Lung (tissue), 12 donors: Measurements from ENCODE around the gene BTBD1. TPM values are rescaled to one million over a fixed set of nuclear protein-coding genes. Genes with fewer than 3 reads are reported as not detected.
A peak's percentile ranks its signal among the peaks of the same experiment; 100 is the strongest.

Source experiments
- ATAC-seq: fragments of 200-7000 bp; cut with Tn5 transposase; one replicate; pipeline ENCODE4 v1.9.1; 2020; ENCODE audit warnings: moderate number of reproducible peaks; ENCODE audit not compliant: insufficient read depth, low FRiP score
- DNase-seq, 3 donors: peaks; one replicate each; pipeline ENCODE4 v3.0.0-alpha.2; 2013 to 2017
- H3K27ac ChIP-seq, 2 donors: one replicate each; pipeline ENCODE4 v1.5.1; 2013; ENCODE audit warnings: mild to moderate bottlenecking in 2 of 2, moderate library complexity in 2 of 2, control low read depth in 1 of 2, inconsistent platforms in 1 of 2, low read depth in 1 of 2, low read length in 1 of 2
- H3K27me3 ChIP-seq, 3 donors: one replicate each; pipeline ENCODE4 v1.5.1; 2013; ENCODE audit warnings: low read length in 2 of 3; ENCODE audit not compliant: control insufficient read depth in 3 of 3, insufficient read depth in 3 of 3
- H3K36me3 ChIP-seq, 4 donors: one replicate each; pipeline ENCODE4 v1.5.1; 2013; ENCODE audit warnings: low read length in 4 of 4, mild to moderate bottlenecking in 1 of 4, moderate library complexity in 1 of 4; ENCODE audit not compliant: control insufficient read depth in 4 of 4, insufficient read depth in 4 of 4
- H3K4me1 ChIP-seq, 5 donors: one replicate each; pipeline ENCODE4 v1.5.1; 2013; ENCODE audit warnings: low read length in 5 of 5, mild to moderate bottlenecking in 2 of 5, moderate library complexity in 1 of 5; ENCODE audit not compliant: control insufficient read depth in 5 of 5, insufficient read depth in 5 of 5
- H3K4me3 ChIP-seq: one replicate; pipeline ENCODE4 v1.5.1; 2013; ENCODE audit warnings: mild to moderate bottlenecking, control low read depth, moderate library complexity
- H3K9ac ChIP-seq, 2 donors: one replicate each; pipeline ENCODE4 v1.5.1; 2013; ENCODE audit warnings: low read length in 2 of 2, control low read depth in 1 of 2; ENCODE audit not compliant: insufficient read depth in 1 of 2
- H3K9me3 ChIP-seq, 4 donors: one replicate each; pipeline ENCODE4 v1.5.1; 2013; ENCODE audit warnings: low read length in 3 of 4, mild to moderate bottlenecking in 1 of 4, moderate library complexity in 1 of 4; ENCODE audit not compliant: control insufficient read depth in 4 of 4, insufficient read depth in 3 of 4
- CTCF ChIP-seq: IDR thresholded peaks from 2 replicates; pipeline ENCODE4 v1.5.1; 2012; ENCODE audit warnings: mild to moderate bottlenecking; ENCODE audit errors: control extremely low read depth, extremely low read depth
- whole genome bisulfite sequencing, 2 donors: extraction: QIAGEN DNeasy Blood & Tissue Kit; methylation state at CpG; one replicate each; pipeline ENCODE4 v1.1.7; 2013; 5-methylcytosine and 5-hydroxymethylcytosine counted together
- polyA plus RNA-seq, 2 donors: library from polyadenylated mRNA; stranded (reverse); fragments of 200-250 nt; gene quantifications; one replicate each; pipeline ENCODE4 v1.2.1, GENCODE V29; 2013
- total RNA-seq, 2 donors: library from RNA; depleted of rRNA in 1 of 2; stranded (reverse); fragments of >200 nt in 1 of 2; gene quantifications; one replicate each; pipeline ENCODE4 v1.2.1, GENCODE V29; 2014 to 2021
- donor health status: control.
- donor health status: control.
- donor health status: Bipolar disorder and iron deficiency.
- donor health status: healthy.
- donor health status: DM: yes; HTN: yes; CAD: no.

The BTBD1 gene
- total and polyA plus RNA-seq, 4 donors, result 10.7 to 71.0 (median 37.0) TPM

GRCh38 chr15:82995076-82995475, 72.0 kb downstream of the BTBD1 start:
- no peak overlapping the region for H3K4me3 ChIP-seq
- DNase-seq (no peak), ATAC-seq (no peak)
- no peak for TF ChIP-seq CTCF
- no peaks in the 10 kb centered on the region for H3K27me3 ChIP-seq
- peaks cover 0 to 4% (median 1%) of the 10 kb centered on the region in 4 donors for H3K36me3 ChIP-seq
- WGBS, 2 donors, result 84 to 90% methylated on average over 2 of the region's 2 CpGs
- H3K27ac ChIP-seq, result no peak overlapping the region
- H3K4me1 ChIP-seq, result peaks cover 0 to 7% (median 0%) of the 10 kb centered on the region in 5 donors
- H3K9ac ChIP-seq, result no peak overlapping the region
- no peaks in the 10 kb centered on the region for H3K9me3 ChIP-seq

GRCh38 chr15:82993144-82993543, 73.9 kb downstream of the BTBD1 start:
- Histone ChIP-seq H3K27me3 (no peaks in the 10 kb centered on the region), H3K9ac (no peak overlapping the region), H3K9me3 (no peaks in the 10 kb centered on the region), H3K36me3 (peaks cover 0 to 4% (median 3%) of the 10 kb centered on the region in 4 donors), H3K4me3 (no peak overlapping the region), H3K27ac (no peak overlapping the region), H3K4me1 (no peaks in the 10 kb centered on the region)
- no peak for TF ChIP-seq CTCF
- WGBS, 2 donors, result 69 to 70% methylated on average over 4 of the region's 4 CpGs
- ATAC-seq, result no peak
- no peak for DNase-seq

GRCh38 chr15:82992436-82992998, 74.5 kb downstream of the BTBD1 start:
- 95% methylated on average over 3 of the region's 3 CpGs for WGBS, 2 donors
- Histone ChIP-seq H3K27me3 (no peaks in the 10 kb centered on the region), H3K9me3 (no peaks in the 10 kb centered on the region), H3K27ac (no peak overlapping the region), H3K36me3 (peaks cover 0 to 5% (median 3%) of the 10 kb centered on the region in 4 donors), H3K4me1 (no peaks in the 10 kb centered on the region), H3K9ac (no peak overlapping the region), H3K4me3 (no peak overlapping the region)
- no peak for ATAC-seq
- TF ChIP-seq CTCF, result no peak
- no peak for DNase-seq

GRCh38 chr15:82986442-82986780, 80.6 kb downstream of the BTBD1 start:
- Histone ChIP-seq H3K9me3 (no peaks in the 10 kb centered on the region), H3K9ac (peak overlapping the region; percentile 82 to 96), H3K27ac (peak overlapping the region; percentile 0 to 71), H3K36me3 (peaks cover 0 to 7% (median 3%) of the 10 kb centered on the region in 4 donors), H3K4me1 (peaks cover 0 to 15% (median 3%) of the 10 kb centered on the region in 5 donors), H3K27me3 (no peaks in the 10 kb centered on the region), H3K4me3 (peak overlapping the region; percentile 94)
- WGBS, 2 donors, result 1% methylated on average over 12 of the region's 12 CpGs
- ATAC-seq (peak; percentile 25), DNase-seq (peak in 1 of 3 donors; percentile 29)
- TF ChIP-seq CTCF, result no peak
